Mesenchymal stem cell (in vitro differentiated cells and primary cell): ENCODE data around the gene PRCC.

Source experiments
- DNase-seq: peaks from one replicate; pipeline ENCODE4 v3.0.0-alpha.2; 2013
- H2AFZ ChIP-seq: one replicate; pipeline ENCODE4 v1.6.1; 2013; ENCODE audit warnings: low read depth, mild to moderate bottlenecking, control low read depth, inconsistent platforms, low read length, moderate library complexity
- H2AK5ac ChIP-seq: 2 replicates; pipeline ENCODE4 v1.6.1; 2013; ENCODE audit warnings: low read length, moderate library complexity, mild to moderate bottlenecking, inconsistent platforms; ENCODE audit not compliant: severe bottlenecking
- H2BK120ac ChIP-seq: one replicate; pipeline ENCODE4 v1.6.1; 2013; ENCODE audit warnings: low read depth, mild to moderate bottlenecking, inconsistent platforms, low read length, moderate library complexity
- H2BK12ac ChIP-seq, 2 experiments: one replicate each; pipeline ENCODE4 v1.6.1; 2013; ENCODE audit warnings: inconsistent platforms in 2 of 2, low read length in 2 of 2, mild to moderate bottlenecking in 2 of 2, moderate library complexity in 2 of 2, control low read depth in 1 of 2
- H2BK15ac ChIP-seq: one replicate; pipeline ENCODE4 v1.6.1; 2013; ENCODE audit warnings: mild to moderate bottlenecking, low read depth, inconsistent platforms; ENCODE audit not compliant: poor library complexity, severe bottlenecking
- H2BK5ac ChIP-seq: 2 replicates; pipeline ENCODE4 v1.6.1; 2013; ENCODE audit warnings: low read depth, mild to moderate bottlenecking, low read length, control low read depth, inconsistent platforms; ENCODE audit not compliant: poor library complexity, severe bottlenecking
- H3K14ac ChIP-seq, 2 experiments: one replicate each; pipeline ENCODE4 v1.6.1; 2013; ENCODE audit warnings: inconsistent platforms in 2 of 2, low read length in 2 of 2, control low read depth in 1 of 2, mild to moderate bottlenecking in 1 of 2, moderate library complexity in 1 of 2
- H3K18ac ChIP-seq, 2 experiments: one replicate each; pipeline ENCODE4 v1.6.1; 2013; ENCODE audit warnings: inconsistent platforms in 2 of 2, low read length in 2 of 2, control low read depth in 1 of 2, low read depth in 1 of 2, mild to moderate bottlenecking in 1 of 2
- H3K23ac ChIP-seq, 2 experiments: one replicate each; pipeline ENCODE4 v1.6.1; 2013; ENCODE audit warnings: inconsistent platforms in 2 of 2, low read length in 2 of 2, mild to moderate bottlenecking in 2 of 2, moderate library complexity in 2 of 2, control low read depth in 1 of 2
- H3K27ac ChIP-seq: 2 replicates; pipeline ENCODE4 v1.5.1; 2013; ENCODE audit warnings: mild to moderate bottlenecking, moderate library complexity, low read length, control low read depth, inconsistent platforms; ENCODE audit not compliant: poor library complexity, severe bottlenecking
- H3K27me3 ChIP-seq, 2 experiments: 2 replicates each; pipeline versions ENCODE4 v1.6.1 to v1.7.0; 2013; ENCODE audit warnings: low read length in 2 of 2, mild to moderate bottlenecking in 2 of 2, moderate library complexity in 2 of 2, control low read depth in 1 of 2, inconsistent platforms in 1 of 2; ENCODE audit not compliant: control insufficient read depth in 1 of 2, insufficient read depth in 1 of 2
- H3K36me3 ChIP-seq, 2 experiments: 2 replicates each; pipeline versions ENCODE4 v1.6.1 to v1.7.0; 2013; ENCODE audit warnings: low read length in 2 of 2, control low read depth in 1 of 2, inconsistent platforms in 1 of 2, low read depth in 1 of 2, mild to moderate bottlenecking in 1 of 2; ENCODE audit not compliant: insufficient read depth in 2 of 2, control insufficient read depth in 1 of 2
- H3K4ac ChIP-seq, 2 experiments: one replicate each; pipeline ENCODE4 v1.6.1; 2013; ENCODE audit warnings: inconsistent platforms in 2 of 2, low read length in 2 of 2, mild to moderate bottlenecking in 2 of 2, moderate library complexity in 2 of 2, control low read depth in 1 of 2, low read depth in 1 of 2
- H3K4me1 ChIP-seq: 2 replicates; pipeline ENCODE4 v1.6.1; 2013; ENCODE audit warnings: low read depth, low read length, control low read depth; ENCODE audit not compliant: control insufficient read depth, insufficient read depth
- H3K4me2 ChIP-seq: 2 replicates; pipeline ENCODE4 v1.6.1; 2013; ENCODE audit warnings: low read length, mild to moderate bottlenecking, inconsistent platforms; ENCODE audit not compliant: poor library complexity, severe bottlenecking
- H3K4me3 ChIP-seq, 2 experiments: 2 replicates each; pipeline versions ENCODE4 v1.5.1 to v1.7.0; 2013; ENCODE audit warnings: low read length in 2 of 2, mild to moderate bottlenecking in 2 of 2, control low read depth in 1 of 2, low read depth in 1 of 2; ENCODE audit not compliant: insufficient read depth in 1 of 2
- H3K79me1 ChIP-seq: replicated peaks from 2 replicates; pipeline ENCODE4 v1.6.1; 2013; ENCODE audit warnings: mild to moderate bottlenecking, control low read depth, low read length, inconsistent platforms; ENCODE audit not compliant: poor library complexity, severe bottlenecking
- H3K9ac ChIP-seq: 2 replicates; pipeline ENCODE4 v1.7.0; 2013; ENCODE audit warnings: mild to moderate bottlenecking, low read length, moderate library complexity
- H3K9me3 ChIP-seq: 2 replicates; pipeline ENCODE4 v1.7.0; 2013; ENCODE audit warnings: mild to moderate bottlenecking, low read length; ENCODE audit not compliant: control insufficient read depth
- H4K8ac ChIP-seq: one replicate; pipeline ENCODE4 v1.6.1; 2013; ENCODE audit warnings: inconsistent platforms, mild to moderate bottlenecking, low read length, moderate library complexity
- H4K91ac ChIP-seq: one replicate; pipeline ENCODE4 v1.6.1; 2013; ENCODE audit warnings: mild to moderate bottlenecking, low read length, inconsistent platforms
- WGBS: methylation state at CpG from one replicate; pipeline ENCODE4 v1.1.7; 2013; ENCODE audit warnings: mixed read lengths; 5-methylcytosine and 5-hydroxymethylcytosine counted together

The PRCC gene

DNA sequence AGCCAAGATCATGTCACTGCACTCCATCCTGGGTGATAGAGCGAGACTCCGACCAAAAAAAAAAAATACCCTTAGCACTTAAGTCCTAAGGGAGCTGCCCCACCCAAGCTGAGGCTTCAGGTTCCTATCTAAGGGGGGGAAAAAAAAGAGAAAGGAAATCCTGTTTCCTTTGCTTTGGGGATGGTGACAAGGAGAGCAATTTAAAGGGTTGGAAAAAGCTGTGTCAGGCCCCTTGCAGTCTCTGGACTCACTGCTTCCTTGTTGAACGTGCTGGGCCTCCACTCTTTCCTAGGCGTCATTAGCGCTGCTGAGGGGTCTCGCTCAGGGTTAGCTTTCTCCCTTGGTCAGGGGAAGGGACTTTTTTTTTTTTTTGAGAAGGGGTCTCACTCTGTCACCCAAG, 18.1 kb downstream of the PRCC start:
- Histone ChIP-seq H3K27me3 (no peaks in the 10 kb centered on the region), H3K4ac (no peak overlapping the region), H3K4me1 (peaks cover 1% of the 10 kb centered on the region), H2AFZ (no peak overlapping the region), H3K18ac (no peak overlapping the region), H4K8ac (no peak overlapping the region), H3K23ac (no peak overlapping the region), H2BK120ac (no peak overlapping the region), H3K4me3 (no peak overlapping the region), H3K36me3 (peaks cover 34 to 57% of the 10 kb centered on the region in 2 experiments), H2BK15ac (no peak overlapping the region), H2BK12ac (no peak overlapping the region), H3K79me1 (peaks cover 31% of the 10 kb centered on the region), H2BK5ac (no peak overlapping the region), H3K14ac (no peak overlapping the region), H4K91ac (no peak overlapping the region), H3K9ac (no peak overlapping the region), H2AK5ac (no peak overlapping the region), H3K9me3 (no peaks in the 10 kb centered on the region), H3K27ac (no peak overlapping the region), H3K4me2 (no peak overlapping the region)
- no peak for DNase-seq
- WGBS, result 100% methylated on average over 4 of the region's 6 CpGs

DNA sequence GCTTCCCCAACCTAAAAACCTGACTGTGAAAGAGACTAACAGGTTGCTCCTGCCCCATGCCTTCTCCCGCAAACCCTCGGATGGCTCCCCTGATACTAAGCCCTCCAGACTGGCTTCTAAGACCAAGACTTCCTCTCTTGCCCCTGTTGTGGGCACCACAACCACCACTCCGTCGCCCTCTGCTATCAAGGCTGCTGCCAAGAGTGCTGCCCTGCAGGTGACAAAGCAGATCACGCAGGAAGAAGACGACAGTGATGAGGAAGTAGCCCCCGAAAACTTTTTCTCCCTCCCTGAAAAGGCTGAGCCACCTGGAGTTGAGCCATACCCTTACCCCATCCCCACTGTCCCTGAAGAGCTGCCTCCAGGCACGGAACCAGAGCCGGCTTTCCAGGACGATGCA, 19.3 kb downstream of the PRCC start:
- Histone ChIP-seq H3K4me2 (no peak overlapping the region), H3K4me3 (no peak overlapping the region), H2BK12ac (no peak overlapping the region), H3K79me1 (peaks cover 37% of the 10 kb centered on the region), H2BK120ac (no peak overlapping the region), H2AK5ac (no peak overlapping the region), H2BK15ac (no peak overlapping the region), H4K8ac (no peak overlapping the region), H4K91ac (no peak overlapping the region), H2BK5ac (no peak overlapping the region), H3K36me3 (peaks cover 42 to 69% of the 10 kb centered on the region in 2 experiments), H3K9me3 (no peaks in the 10 kb centered on the region), H3K9ac (no peak overlapping the region), H3K4ac (no peak overlapping the region), H3K27ac (no peak overlapping the region), H3K18ac (no peak overlapping the region), H3K4me1 (no peaks in the 10 kb centered on the region), H3K27me3 (no peaks in the 10 kb centered on the region), H3K14ac (no peak overlapping the region), H2AFZ (no peak overlapping the region), H3K23ac (no peak overlapping the region)
- WGBS, result over 99% methylated on average over 10 of the region's 10 CpGs
- DNase-seq, result no peak

GRCh38 chr1:156788136-156788535, 20.8 kb downstream of the PRCC start:
- 96% methylated on average over 2 of the region's 2 CpGs for WGBS
- no peak overlapping the region for H4K91ac ChIP-seq
- no peak overlapping the region for H2BK120ac ChIP-seq
- no peak overlapping the region for H3K4ac ChIP-seq
- no peak overlapping the region for H3K23ac ChIP-seq
- peaks cover 47 to 76% of the 10 kb centered on the region in 2 experiments for H3K36me3 ChIP-seq
- no peak overlapping the region for H3K14ac ChIP-seq
- no peaks in the 10 kb centered on the region for H3K27me3 ChIP-seq
- peaks cover 37% of the 10 kb centered on the region for H3K79me1 ChIP-seq
- no peak overlapping the region for H3K4me3 ChIP-seq
- H3K9ac ChIP-seq, result no peak overlapping the region
- H2BK15ac ChIP-seq, result no peak overlapping the region
- no peak overlapping the region for H3K27ac ChIP-seq
- no peaks in the 10 kb centered on the region for H3K9me3 ChIP-seq
- no peak overlapping the region for H2BK12ac ChIP-seq
- no peak overlapping the region for H4K8ac ChIP-seq
- H2AK5ac ChIP-seq, result no peak overlapping the region
- H2AFZ ChIP-seq, result no peak overlapping the region
- H3K4me1 ChIP-seq, result no peaks in the 10 kb centered on the region
- no peak for DNase-seq
- H3K4me2 ChIP-seq, result no peak overlapping the region
- H2BK5ac ChIP-seq, result no peak overlapping the region
- no peak overlapping the region for H3K18ac ChIP-seq

DNA sequence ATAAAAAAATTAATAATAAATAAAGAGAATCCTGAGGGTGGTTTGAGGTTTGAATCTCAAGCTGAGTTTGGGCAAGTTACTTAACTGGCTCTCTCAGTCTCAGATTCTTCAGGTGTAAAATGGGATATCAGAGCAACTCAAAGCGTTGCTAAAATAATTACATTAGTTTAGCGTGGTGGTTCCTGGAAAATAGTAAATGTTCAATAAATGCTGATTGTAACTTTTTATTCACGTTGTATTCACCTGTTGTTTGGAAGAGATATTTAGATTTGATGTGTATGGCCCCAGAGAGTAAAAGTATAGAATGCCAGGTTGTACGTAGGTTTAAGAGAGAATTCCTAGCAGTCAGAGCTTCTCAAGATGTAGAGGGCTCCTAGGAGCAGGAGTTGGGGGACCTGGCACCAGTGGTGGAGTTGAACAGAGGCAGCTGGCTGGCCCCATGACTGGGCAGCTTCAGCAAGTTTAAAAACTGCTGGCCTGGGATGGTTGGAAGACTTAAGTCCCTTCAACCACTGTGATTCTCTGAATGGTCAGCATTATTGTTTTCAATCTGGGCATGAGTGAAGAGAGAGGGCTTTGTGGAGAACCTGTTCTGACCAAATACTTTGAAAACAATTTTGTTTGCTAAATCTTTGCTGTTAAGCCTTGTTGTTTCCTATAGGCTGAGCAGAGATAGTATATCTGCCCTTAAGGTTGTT, 22.4 kb downstream of the PRCC start:
- Histone ChIP-seq H3K23ac (no peak overlapping the region), H2BK15ac (no peak overlapping the region), H3K4me1 (peaks cover 8% of the 10 kb centered on the region), H2BK120ac (no peak overlapping the region), H4K91ac (no peak overlapping the region), H2AK5ac (no peak overlapping the region), H3K27me3 (no peaks in the 10 kb centered on the region), H3K9me3 (no peaks in the 10 kb centered on the region), H4K8ac (no peak overlapping the region), H2BK12ac (no peak overlapping the region), H3K9ac (no peak overlapping the region), H3K14ac (no peak overlapping the region), H3K18ac (no peak overlapping the region), H2BK5ac (no peak overlapping the region), H2AFZ (no peak overlapping the region), H3K4me2 (no peak overlapping the region), H3K4ac (no peak overlapping the region), H3K27ac (no peak overlapping the region), H3K4me3 (no peak overlapping the region), H3K79me1 (peaks cover 29% of the 10 kb centered on the region), H3K36me3 (peaks cover 38 to 82% of the 10 kb centered on the region in 2 experiments)
- 97% methylated on average over 4 of the region's 4 CpGs for WGBS
- DNase-seq, result no peak
